Gastroesophageal sphincter (tissue), 4 donors: ENCODE results near the gene ZNF521. TPM values are rescaled to one million over a fixed set of nuclear protein-coding genes. Genes with fewer than 3 reads are reported as not detected.
A peak's percentile ranks its signal among the peaks of the same experiment; 100 is the strongest.

ENCODE experiments used
- ATAC-seq: fragments of 150-250 bp; one replicate; pipeline ENCODE4 v1.9.1; 2016; ENCODE audit warnings: mild to moderate bottlenecking, moderate library complexity
- H3K27ac ChIP-seq, 4 donors: fragments of 200-600 bp; sonication (generic) in 3 of 4; 1 replicate in 3 of 4; 2 replicates in 1 of 4; pipeline ENCODE4 v1.5.1; 2016 to 2019
- H3K27me3 ChIP-seq: fragments of 200-600 bp; sonication (generic); one replicate; pipeline ENCODE4 v1.5.1; 2019
- H3K36me3 ChIP-seq, 2 donors: fragments of 200-600 bp; sonication (generic); one replicate each; pipeline ENCODE4 v1.5.1; 2019; ENCODE audit warnings: control low read depth in 1 of 2
- H3K4me1 ChIP-seq, 3 donors: fragments of 200-600 bp; sonication (generic); 1 replicate in 2 of 3; 2 replicates in 1 of 3; pipeline ENCODE4 v1.5.1; 2016 to 2019; ENCODE audit warnings: control low read depth in 2 of 3
- H3K4me3 ChIP-seq, 2 donors: fragments of 200-600 bp; sonication (generic); one replicate each; pipeline ENCODE4 v1.5.1; 2019; ENCODE audit warnings: mild to moderate bottlenecking in 1 of 2, moderate library complexity in 1 of 2
- H3K9me3 ChIP-seq, 3 donors: fragments of 200-600 bp; sonication (generic); one replicate each; pipeline ENCODE4 v1.5.1; 2017 to 2019; ENCODE audit warnings: control low read depth in 2 of 3
- EP300 ChIP-seq: sonication (generic); formaldehyde crosslinking; IDR thresholded peaks from one replicate; pipeline ENCODE4 v1.6.1; 2017; ENCODE audit warnings: antibody characterized with exemption, mild to moderate bottlenecking
- POLR2A ChIP-seq, 2 donors: fragments of 450-650 bp; IDR thresholded peaks; one replicate each; pipeline ENCODE4 v1.6.1; 2017; ENCODE audit warnings: antibody characterized with exemption in 2 of 2, mild to moderate bottlenecking in 2 of 2, moderate library complexity in 1 of 2
- POLR2AphosphoS5 ChIP-seq: sonication (generic); formaldehyde crosslinking; IDR thresholded peaks from one replicate; pipeline ENCODE4 v1.6.1; 2017; ENCODE audit warnings: antibody characterized with exemption
- WGBS, 2 donors: methylation state at CpG; one replicate each; pipeline ENCODE4 v1.1.5; 2018; ENCODE audit warnings: low coverage in 1 of 2; 5-methylcytosine and 5-hydroxymethylcytosine counted together
- total RNA-seq, 4 donors: library from RNA; depleted of rRNA; stranded (reverse); fragments of >200 nt; gene quantifications; one replicate each; pipeline ENCODE4 v1.1.0, GENCODE V29; 2016
- TF ChIP-seq, protein P1 (sequence below), 4 experiments: fragments of 200-600 bp in 2 of 4; fragments of 450-650 bp in 2 of 4; sonication (generic) in 1 of 4; IDR thresholded peaks; one replicate each; pipeline ENCODE4 v1.5.1; 2017 to 2019; ENCODE audit warnings: antibody characterized with exemption in 4 of 4, mild to moderate bottlenecking in 2 of 4, moderate library complexity in 2 of 4

ZNF521 gene
- total RNA-seq, 4 donors from 2014 or later = 9.9 to 29.3 (median 13.4) TPM

DNA sequence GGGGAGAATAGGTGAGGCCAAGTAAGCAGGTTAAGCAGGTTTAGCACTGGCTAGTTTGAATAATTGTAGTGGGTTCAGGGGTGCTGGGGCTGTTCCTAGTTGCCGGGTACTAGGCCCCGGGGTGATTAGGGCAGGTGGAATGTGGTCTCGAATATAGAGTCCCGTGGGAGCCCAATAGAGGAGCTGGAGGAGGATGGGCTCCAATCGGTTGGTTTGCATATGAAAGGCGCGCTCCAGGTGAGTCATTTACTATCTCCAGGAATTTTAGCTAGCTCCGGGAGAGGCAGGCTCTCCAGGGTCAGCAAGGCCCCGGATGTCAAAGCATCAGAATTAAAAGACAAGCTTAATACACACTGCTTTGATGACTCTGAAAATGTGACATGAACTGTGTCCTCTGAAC, 304.0 kb downstream of the ZNF521 start:
- no peaks in the 10 kb centered on the region for H3K4me1 ChIP-seq
- peaks cover 50% of the 10 kb centered on the region for H3K27me3 ChIP-seq
- TF ChIP-seq EP300 (no peak), POLR2AphosphoS5 (no peak)
- TF ChIP-seq, protein P1, sequence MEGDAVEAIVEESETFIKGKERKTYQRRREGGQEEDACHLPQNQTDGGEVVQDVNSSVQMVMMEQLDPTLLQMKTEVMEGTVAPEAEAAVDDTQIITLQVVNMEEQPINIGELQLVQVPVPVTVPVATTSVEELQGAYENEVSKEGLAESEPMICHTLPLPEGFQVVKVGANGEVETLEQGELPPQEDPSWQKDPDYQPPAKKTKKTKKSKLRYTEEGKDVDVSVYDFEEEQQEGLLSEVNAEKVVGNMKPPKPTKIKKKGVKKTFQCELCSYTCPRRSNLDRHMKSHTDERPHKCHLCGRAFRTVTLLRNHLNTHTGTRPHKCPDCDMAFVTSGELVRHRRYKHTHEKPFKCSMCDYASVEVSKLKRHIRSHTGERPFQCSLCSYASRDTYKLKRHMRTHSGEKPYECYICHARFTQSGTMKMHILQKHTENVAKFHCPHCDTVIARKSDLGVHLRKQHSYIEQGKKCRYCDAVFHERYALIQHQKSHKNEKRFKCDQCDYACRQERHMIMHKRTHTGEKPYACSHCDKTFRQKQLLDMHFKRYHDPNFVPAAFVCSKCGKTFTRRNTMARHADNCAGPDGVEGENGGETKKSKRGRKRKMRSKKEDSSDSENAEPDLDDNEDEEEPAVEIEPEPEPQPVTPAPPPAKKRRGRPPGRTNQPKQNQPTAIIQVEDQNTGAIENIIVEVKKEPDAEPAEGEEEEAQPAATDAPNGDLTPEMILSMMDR (IDR thresholded peaks at IDR 0.05) = no peak
- no peak for ATAC-seq
- H3K4me3 ChIP-seq = no peak overlapping the region
- no peaks in the 10 kb centered on the region for H3K36me3 ChIP-seq
- H3K9me3 ChIP-seq = no peaks in the 10 kb centered on the region
- WGBS, 2 donors = 62 to 70% methylated on average over 7 to 8 of the region's 9 CpGs
- no peak overlapping the region for H3K27ac ChIP-seq

DNA sequence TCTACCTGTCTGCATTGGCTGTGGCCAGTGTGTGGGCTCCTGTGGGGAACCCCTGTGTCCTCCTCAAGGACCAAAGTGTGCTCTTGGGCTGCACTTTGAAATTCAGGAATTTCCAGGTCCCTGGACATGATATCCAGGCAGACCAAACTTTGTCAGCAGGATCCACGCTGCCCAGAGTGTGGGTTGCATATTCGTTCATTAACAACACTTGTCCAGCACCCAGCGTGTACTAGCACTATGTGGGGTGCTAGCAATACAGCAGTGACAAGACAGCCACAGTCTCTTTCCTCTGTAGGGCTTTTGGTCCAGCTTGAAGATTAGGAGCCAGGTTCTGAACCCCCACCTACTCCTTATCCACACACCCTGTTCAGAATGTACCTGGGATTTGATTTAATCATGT, 304.5 kb downstream of the ZNF521 start:
- H3K27me3 ChIP-seq = peaks cover 56% of the 10 kb centered on the region
- 80 to 88% methylated on average over 1 to 3 of the region's 3 CpGs for WGBS, 2 donors
- no peak overlapping the region for H3K4me3 ChIP-seq
- no peaks in the 10 kb centered on the region for H3K9me3 ChIP-seq
- no peak for TF ChIP-seq POLR2AphosphoS5
- TF ChIP-seq, protein P1 (IDR thresholded peaks at IDR 0.05) = no peak
- TF ChIP-seq POLR2A (IDR thresholded peaks at IDR 0.05) = no peak
- no peak for TF ChIP-seq EP300
- no peak for ATAC-seq
- H3K4me1 ChIP-seq = no peaks in the 10 kb centered on the region
- no peak overlapping the region for H3K27ac ChIP-seq
- no peaks in the 10 kb centered on the region for H3K36me3 ChIP-seq

DNA sequence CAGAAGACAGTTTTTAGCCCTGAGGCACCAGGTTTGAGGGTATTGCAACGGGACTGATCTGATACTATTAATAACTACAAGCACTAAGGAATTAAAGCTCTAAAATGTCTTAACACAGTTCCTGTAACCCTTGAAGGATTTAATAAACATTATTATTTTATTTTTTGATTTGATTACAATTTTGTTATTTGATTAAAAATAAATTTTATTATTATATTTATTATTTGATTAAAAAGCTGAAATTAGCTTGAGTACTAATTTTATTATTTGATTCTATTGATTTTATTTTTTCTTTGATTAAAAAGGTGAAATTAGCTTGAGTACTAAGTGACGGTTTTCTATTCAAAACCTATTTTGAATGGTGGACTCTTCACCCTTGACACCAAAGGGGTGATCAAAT, 307.3 kb downstream of the ZNF521 start:
- no peak for TF ChIP-seq POLR2A (IDR thresholded peaks at IDR 0.05)
- no peak for TF ChIP-seq POLR2AphosphoS5
- TF ChIP-seq, protein P1 (IDR thresholded peaks at IDR 0.05) = no peak
- TF ChIP-seq EP300 = no peak
- Histone ChIP-seq H3K4me3 (no peak overlapping the region), H3K27me3 (peaks cover 69% of the 10 kb centered on the region), H3K27ac (no peak overlapping the region), H3K4me1 (no peaks in the 10 kb centered on the region), H3K9me3 (no peaks in the 10 kb centered on the region), H3K36me3 (no peaks in the 10 kb centered on the region)
- ATAC-seq = no peak
- 46 to 58% methylated on average over 2 of the region's 2 CpGs for WGBS, 2 donors

DNA sequence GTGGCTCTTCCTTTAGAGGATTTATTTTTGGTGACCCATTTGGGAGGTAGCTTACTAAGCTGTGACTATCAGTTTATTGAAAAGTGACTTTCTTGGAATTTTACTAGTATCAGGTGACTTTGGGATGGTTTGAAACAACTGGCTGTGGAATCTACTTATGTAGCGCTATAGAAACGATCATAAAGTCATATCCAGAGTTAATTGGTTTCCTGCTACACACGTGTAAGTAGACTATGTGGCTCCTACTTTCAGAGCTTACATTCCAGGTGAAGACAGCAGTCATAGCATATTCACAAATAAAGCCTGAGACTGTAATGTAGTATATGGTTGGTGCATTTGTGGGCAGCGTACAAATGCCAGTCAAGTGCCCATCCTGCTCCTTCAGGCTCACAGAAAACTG, 308.9 kb downstream of the ZNF521 start:
- Histone ChIP-seq H3K9me3 (no peaks in the 10 kb centered on the region), H3K36me3 (no peaks in the 10 kb centered on the region), H3K4me1 (no peaks in the 10 kb centered on the region), H3K4me3 (no peak overlapping the region), H3K27me3 (peaks cover 80% of the 10 kb centered on the region), H3K27ac (no peak overlapping the region)
- WGBS, 2 donors = 81 to 85% methylated on average over 3 to 4 of the region's 4 CpGs
- no peak for TF ChIP-seq POLR2A (IDR thresholded peaks at IDR 0.05)
- no peak for TF ChIP-seq EP300
- no peak for TF ChIP-seq POLR2AphosphoS5
- TF ChIP-seq, protein P1 (IDR thresholded peaks at IDR 0.05) = no peak
- ATAC-seq = no peak

DNA sequence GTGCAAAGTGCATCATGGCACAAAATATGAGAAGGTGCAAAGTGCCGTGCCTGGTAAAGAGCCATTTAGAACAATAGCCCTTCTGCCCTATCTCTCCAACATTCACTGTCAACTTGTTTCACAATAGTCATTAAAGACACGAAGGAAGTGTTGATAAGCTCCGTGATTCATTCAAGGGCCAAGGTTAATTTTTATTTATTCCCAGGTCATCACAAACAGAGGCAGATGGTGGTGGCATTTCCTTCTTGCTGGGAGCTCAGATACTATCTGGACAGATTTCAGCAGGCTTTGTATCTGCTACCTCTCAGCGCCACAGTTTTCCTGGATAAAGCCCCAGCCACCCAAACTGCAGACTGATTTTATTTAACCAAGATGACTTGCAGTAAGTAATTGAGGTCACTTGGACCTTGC, 309.3 kb downstream of the ZNF521 start:
- Histone ChIP-seq H3K27ac (no peak overlapping the region), H3K36me3 (no peaks in the 10 kb centered on the region), H3K4me1 (no peaks in the 10 kb centered on the region), H3K9me3 (no peaks in the 10 kb centered on the region), H3K27me3 (peaks cover 76% of the 10 kb centered on the region), H3K4me3 (no peak overlapping the region)
- WGBS, 2 donors = 20 to 54% methylated on average over 1 to 4 of the region's 4 CpGs
- no peak for ATAC-seq
- TF ChIP-seq POLR2AphosphoS5 (peak; percentile 8), EP300 (no peak)
